ENCODE measurements around the gene CKS1B.

- TF ChIP-seq CREB1 (CRISPR knock-in tag; IDR thresholded peaks at IDR 0.05), result no peak
- TF ChIP-seq TEAD4 (CRISPR knock-in tag; IDR thresholded peaks at IDR 0.05), result no peak
- no peak for TF ChIP-seq CTCF (IDR thresholded peaks at IDR 0.05)
- TF ChIP-seq TCF7 (CRISPR knock-in tag; IDR thresholded peaks at IDR 0.05; ENCODE audit: low read depth), result no peak
- no peak for TF ChIP-seq HMGXB4 (CRISPR knock-in tag; IDR thresholded peaks at IDR 0.05)
- no peak for TF ChIP-seq AFF4 (CRISPR knock-in tag; IDR thresholded peaks at IDR 0.05; ENCODE audit: borderline replicate concordance)
- TF ChIP-seq ZNF121 (CRISPR knock-in tag; IDR thresholded peaks at IDR 0.05), result no peak
These were observed 16.4 kb upstream of the CKS1B start for GRCh38 chr1:154958036-154958435.
